Posterior vena cava (tissue), 2 donors: Measurements from ENCODE around the gene CYFIP2. TPM values are rescaled to one million over a fixed set of nuclear protein-coding genes. Genes with fewer than 3 reads are reported as not detected.

ENCODE experiments used
- DNase-seq: peaks from one replicate; pipeline ENCODE4 v3.0.0-alpha.2; 2020; ENCODE audit warnings: low spot score
- intact Hi-C, 2 donors: fragments of 100-400 bp; cut with DNase I; formaldehyde crosslinking; loops; one replicate each; pipeline versions ENCODE4 v1.14.1 to v1.14.2; 2022 to 2023
- total RNA-seq, 2 donors: library from RNA; stranded (reverse); fragmentation: NEBNext Ultra II Directional; extraction: Animal tissue kit (Norgen Biotek cat#: 25700); gene quantifications; one replicate each; pipeline ENCODE4 v1.2.1, GENCODE V29; 2021
- donor health status: DM: yes; HTN: yes; CAD: no.
- donor health status: DM: yes; HTN: yes; CAD: no.

Gene CYFIP2
- total RNA-seq, 2 donors from 2014 or later = 96.6 to 109 TPM

- intact Hi-C loops = loop anchor here in 1 of 2 donors (5.0 kb wide), 1 partner anchor 410 kb away; no protein-coding TSS in a partner anchor
- no peak for DNase-seq
Measured at GRCh38 chr5:157282150-157282549, 16.2 kb downstream of the CYFIP2 start.

GRCh38 chr5:157283434-157283833, 17.5 kb downstream of the CYFIP2 start:
- intact Hi-C loops = loop anchor here in 1 of 2 donors (5.0 kb wide), 1 partner anchor 409 kb away; no protein-coding TSS in a partner anchor
- no peak for DNase-seq

- intact Hi-C loops = loop anchor here in 1 of 2 donors (5.0 kb wide), 1 partner anchor 408 kb away; no protein-coding TSS in a partner anchor
- no peak for DNase-seq
Measured at GRCh38 chr5:157284458-157285212, 18.7 kb downstream of the CYFIP2 start.

- no peak for DNase-seq
- intact Hi-C loops = no loop called here
Measured at GRCh38 chr5:157285310-157286035, 19.6 kb downstream of the CYFIP2 start.

GRCh38 chr5:157286761-157287211, 20.9 kb downstream of the CYFIP2 start:
- no peak for DNase-seq

DNA sequence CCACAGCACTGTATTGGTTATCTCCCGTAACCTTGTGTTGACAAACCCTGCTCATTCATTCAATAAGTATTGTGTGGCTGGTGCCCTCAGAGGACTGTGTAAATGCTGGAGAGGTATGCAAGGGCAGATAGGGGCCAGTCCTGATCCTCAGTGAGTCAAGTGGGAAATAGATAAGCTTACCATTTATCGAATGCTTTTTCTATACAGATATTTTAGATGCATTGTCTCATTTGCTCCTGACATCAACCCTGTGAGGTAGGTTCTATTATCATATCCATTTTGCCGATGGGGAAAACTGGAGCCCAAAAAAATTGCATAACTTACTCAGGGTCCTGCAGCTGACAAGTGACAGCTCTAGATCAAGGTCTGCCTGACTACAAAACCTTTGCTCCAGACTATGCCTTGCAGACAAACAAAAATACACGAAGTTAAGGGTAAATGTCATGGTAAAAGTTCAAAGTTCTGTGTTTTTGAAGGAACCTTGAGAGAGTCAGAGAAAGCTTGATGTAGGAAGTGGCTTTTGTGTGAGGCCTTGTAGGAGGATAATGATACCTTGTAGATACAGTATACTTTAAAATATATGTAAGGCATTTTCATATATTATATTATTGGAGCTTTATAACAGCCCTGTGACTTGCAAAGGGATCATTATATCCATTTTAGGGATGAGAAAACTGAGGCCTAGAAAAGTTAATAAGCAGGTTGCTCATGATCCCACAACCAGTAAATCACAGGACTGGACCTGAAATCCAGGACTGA, 22.7 kb downstream of the CYFIP2 start:
- intact Hi-C loops = no loop called here

More at GRCh38 chr5:157286761-157287211, 20.9 kb downstream of the CYFIP2 start:
- intact Hi-C loops = no loop called here

GRCh38 chr5:157289164-157289819, 23.4 kb downstream of the CYFIP2 start:
- intact Hi-C loops = no loop called here
- no peak for DNase-seq

More for the DNA sequence above, 22.7 kb downstream of the CYFIP2 start:
- no peak for DNase-seq

GRCh38 chr5:157290156-157290980, 24.4 kb downstream of the CYFIP2 start:
- intact Hi-C loops = no loop called here

DNA sequence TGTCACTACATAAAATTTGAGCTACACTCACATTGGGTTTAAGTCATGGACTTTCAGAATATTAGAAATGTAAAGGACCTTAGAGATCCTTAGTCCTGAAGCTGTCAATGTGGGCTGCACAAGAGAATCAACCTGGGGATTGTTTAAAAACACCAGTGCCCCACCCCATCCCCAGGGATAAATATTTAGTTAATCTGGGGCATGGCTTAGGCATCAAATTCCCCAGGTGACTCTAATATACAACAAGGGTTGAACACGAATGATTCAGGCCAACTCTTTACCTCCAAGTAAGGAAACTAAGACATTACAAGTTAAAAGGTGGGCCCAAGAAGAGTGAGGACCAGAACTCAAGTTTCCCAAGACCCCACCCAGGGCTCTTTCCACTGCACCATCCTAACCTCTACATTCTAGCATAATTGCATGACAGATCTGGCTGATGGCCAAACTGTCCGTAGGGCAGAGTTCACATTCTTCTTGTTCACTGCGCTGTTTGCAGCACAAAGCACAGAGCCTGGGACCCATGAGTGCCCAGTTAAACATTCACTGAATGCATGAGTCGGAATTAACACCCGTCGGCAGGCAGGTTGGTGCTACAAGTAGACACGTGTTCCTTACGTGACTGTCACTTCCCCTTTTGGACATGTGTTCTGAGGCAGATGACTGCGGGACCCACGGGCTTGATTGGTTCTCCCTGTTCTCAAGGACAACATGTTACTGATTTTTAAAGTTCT, 25.2 kb downstream of the CYFIP2 start:
- intact Hi-C loops = no loop called here
- no peak for DNase-seq

More at GRCh38 chr5:157290156-157290980, 24.4 kb downstream of the CYFIP2 start:
- DNase-seq = no peak

DNA sequence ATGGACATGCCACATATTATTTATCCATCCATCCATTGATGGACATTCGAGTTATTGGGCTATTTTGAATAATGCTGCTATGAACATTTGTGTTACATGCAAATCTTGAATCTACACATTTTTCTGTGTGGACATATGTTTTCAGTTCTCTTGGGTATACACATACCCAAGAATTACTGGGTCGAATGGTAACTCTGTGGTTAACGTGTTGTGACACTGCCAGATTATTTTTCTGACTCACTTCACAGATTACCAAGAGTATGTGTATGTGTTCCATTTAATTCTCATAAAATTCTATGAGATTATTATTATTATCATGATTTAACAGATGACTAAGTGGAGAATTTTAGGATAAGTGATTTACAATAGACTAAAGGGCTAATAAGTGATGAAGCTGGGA, 26.7 kb downstream of the CYFIP2 start:
- no peak for DNase-seq
- intact Hi-C loops = no loop called here

GRCh38 chr5:157294407-157295091, 28.6 kb downstream of the CYFIP2 start:
- DNase-seq = no peak
- intact Hi-C loops = no loop called here

DNA sequence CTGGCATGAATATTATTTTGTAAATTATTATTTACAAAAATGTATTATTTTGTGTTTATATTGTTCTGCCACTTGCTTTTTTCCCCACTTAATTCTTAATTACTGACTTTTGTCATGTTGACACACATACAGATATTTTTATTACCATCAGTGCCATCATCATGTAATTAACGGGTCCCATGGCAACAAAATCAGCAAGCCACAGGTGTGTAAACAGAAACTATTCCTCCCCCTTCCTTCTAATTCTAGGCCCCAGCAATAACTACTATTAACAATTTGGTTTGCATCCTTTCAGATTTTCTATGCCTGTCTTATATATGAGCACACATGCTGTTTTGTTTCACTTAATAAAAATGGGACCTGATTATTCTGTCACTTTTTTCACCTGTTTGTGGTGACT, 29.3 kb downstream of the CYFIP2 start:
- DNase-seq = no peak
- intact Hi-C loops = no loop called here

DNA sequence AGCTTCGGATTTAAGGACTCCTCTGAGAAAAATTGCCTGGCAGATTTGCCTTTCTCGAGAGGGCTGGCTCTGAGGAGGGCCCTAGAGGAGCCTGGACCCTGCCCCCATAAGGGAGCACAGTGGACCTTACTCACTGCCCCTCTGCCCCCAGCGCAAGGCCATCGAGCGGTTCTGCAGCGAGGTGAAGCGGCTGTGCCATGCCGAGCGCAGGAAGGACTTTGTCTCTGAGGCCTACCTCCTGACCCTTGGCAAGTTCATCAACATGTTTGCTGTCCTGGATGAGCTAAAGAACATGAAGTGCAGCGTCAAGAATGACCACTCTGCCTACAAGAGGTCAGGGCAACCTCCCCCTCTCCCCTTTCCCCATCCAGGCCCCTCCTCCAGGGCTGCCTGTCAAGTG, 34.6 kb downstream of the CYFIP2 start:
- intact Hi-C loops = loop anchor here in 1 of 2 donors (10.0 kb wide), 1 partner anchor 46 kb away; no protein-coding TSS in a partner anchor
- no peak for DNase-seq

GRCh38 chr5:157301066-157301465, 35.1 kb downstream of the CYFIP2 start:
- intact Hi-C loops = loop anchor here in 1 of 2 donors (10.0 kb wide), 1 partner anchor 46 kb away; no protein-coding TSS in a partner anchor
- no peak for DNase-seq

GRCh38 chr5:157303023-157303422, 37.1 kb downstream of the CYFIP2 start:
- intact Hi-C loops = loop anchor here in 1 of 2 donors (10.0 kb wide), 1 partner anchor 48 kb away; no protein-coding TSS in a partner anchor
- DNase-seq = no peak

- DNase-seq = no peak
- intact Hi-C loops = loop anchor here in 1 of 2 donors (10.0 kb wide), 1 partner anchor 49 kb away; no protein-coding TSS in a partner anchor
Measured at GRCh38 chr5:157303667-157304327, 37.9 kb downstream of the CYFIP2 start.
